ENCODE data around the gene OSBPL1A.
"Not testable (repeated sequence)": the region's sequence is repeated elsewhere in the genome, so short reads cannot be mapped to it uniquely, and the experiment has no call there.

OSBPL1A gene

GRCh38 chr18:24380163-24380747 lies 17.4 kb downstream of the OSBPL1A start:
- DNase-seq (ENCODE audit: low read depth in 1 of 2, low spot score in 1 of 2): no peak
- Histone ChIP-seq H3K27me3 (ENCODE audit: insufficient read depth, poor library complexity, severe bottlenecking) (no peaks in the 10 kb centered on the region), H3K4me3 (replicated peaks; ENCODE audit: insufficient read depth, low read length) (no peak overlapping the region), H3K27ac (replicated peaks) (0 out of 2 replicates have a peak overlapping the region, but pooled peaks have one; percentile 12)
- no peak for TF ChIP-seq GABPA (IDR thresholded peaks at IDR 0.05; ENCODE audit: low read depth)
- TF ChIP-seq REST (IDR thresholded peaks at IDR 0.05; ENCODE audit: insufficient replicate concordance, low read depth): no peak
- TF ChIP-seq CTCF (IDR thresholded peaks at IDR 0.05; ENCODE audit: insufficient read depth, low read length): no peak
- TF ChIP-seq SPI1 (IDR thresholded peaks at IDR 0.05; ENCODE audit: borderline replicate concordance, low read depth): no peak
- TF ChIP-seq POLR2AphosphoS5 (IDR thresholded peaks at IDR 0.05; ENCODE audit: low read depth): no peak

- Histone ChIP-seq H3K27ac (replicated peaks) (no peak overlapping the region), H3K4me3 (replicated peaks; ENCODE audit: insufficient read depth, low read length) (no peak overlapping the region), H3K27me3 (ENCODE audit: insufficient read depth, poor library complexity, severe bottlenecking) (no peaks in the 10 kb centered on the region)
- TF ChIP-seq CTCF (IDR thresholded peaks at IDR 0.05; ENCODE audit: insufficient read depth, low read length) (no peak), SPI1 (IDR thresholded peaks at IDR 0.05; ENCODE audit: borderline replicate concordance, low read depth) (no peak), GABPA (IDR thresholded peaks at IDR 0.05; ENCODE audit: low read depth) (no peak), POLR2AphosphoS5 (IDR thresholded peaks at IDR 0.05; ENCODE audit: low read depth) (no peak), REST (IDR thresholded peaks at IDR 0.05; ENCODE audit: insufficient replicate concordance, low read depth) (no peak)
- DNase-seq (ENCODE audit: low read depth in 1 of 2, low spot score in 1 of 2): no peak
Measured at GRCh38 chr18:24378598-24378997, 19.0 kb downstream of the OSBPL1A start.

GRCh38 chr18:24376531-24376930 lies 21.1 kb downstream of the OSBPL1A start:
- not testable (repeated sequence) for H3K4me3 ChIP-seq (replicated peaks; ENCODE audit: insufficient read depth, low read length); H3K27ac ChIP-seq (replicated peaks); H3K27me3 ChIP-seq (ENCODE audit: insufficient read depth, poor library complexity, severe bottlenecking); DNase-seq (ENCODE audit: low read depth in 1 of 2, low spot score in 1 of 2)

- Histone ChIP-seq H3K27ac (replicated peaks) (no peak overlapping the region), H3K4me3 (replicated peaks; ENCODE audit: insufficient read depth, low read length) (no peak overlapping the region), H3K27me3 (ENCODE audit: insufficient read depth, poor library complexity, severe bottlenecking) (no peaks in the 10 kb centered on the region)
- TF ChIP-seq CTCF (IDR thresholded peaks at IDR 0.05; ENCODE audit: insufficient read depth, low read length) (no peak), SPI1 (IDR thresholded peaks at IDR 0.05; ENCODE audit: borderline replicate concordance, low read depth) (no peak), POLR2AphosphoS5 (IDR thresholded peaks at IDR 0.05; ENCODE audit: low read depth) (no peak), GABPA (IDR thresholded peaks at IDR 0.05; ENCODE audit: low read depth) (no peak), REST (IDR thresholded peaks at IDR 0.05; ENCODE audit: insufficient replicate concordance, low read depth) (no peak)
- DNase-seq (ENCODE audit: low read depth in 1 of 2, low spot score in 1 of 2): no peak
Measured at GRCh38 chr18:24373328-24373727, 24.3 kb downstream of the OSBPL1A start.

Data from HL-60 (cell line).